Astrocyte (in vitro differentiated cells and primary cell): ENCODE data around the gene TIGAR. TPM values are rescaled to one million over a fixed set of nuclear protein-coding genes. Genes with fewer than 3 reads are reported as not detected.

Experiments
- DNase-seq: peaks from one replicate; pipeline ENCODE4 v3.0.0-alpha.2; 2010; ENCODE audit warnings: low read depth
- FAIRE-seq: peaks from 2 replicates; lab custom pipeline; 2011; peaks lifted over from hg19 to GRCh38; lab: Jason Lieb, UNC
- H2AFZ ChIP-seq: 2 replicates; pipeline ENCODE4 v1.6.0; 2012; ENCODE audit warnings: low read depth, low read length, inconsistent platforms
- H3K27ac ChIP-seq: 2 replicates; pipeline ENCODE4 v1.5.1; 2011; ENCODE audit warnings: low read depth, low read length, inconsistent platforms
- H3K27me3 ChIP-seq: 2 replicates; pipeline ENCODE4 v1.6.0; 2011; ENCODE audit warnings: low read length, inconsistent platforms; ENCODE audit not compliant: insufficient read depth
- H3K36me3 ChIP-seq: 2 replicates; pipeline ENCODE4 v1.5.1; 2011; ENCODE audit warnings: low read length, inconsistent platforms; ENCODE audit not compliant: insufficient read depth
- H3K4me1 ChIP-seq: 2 replicates; pipeline ENCODE4 v1.5.1; 2011; ENCODE audit warnings: low read length, inconsistent platforms; ENCODE audit not compliant: insufficient read depth
- H3K4me2 ChIP-seq: 2 replicates; pipeline ENCODE4 v1.6.0; 2012; ENCODE audit warnings: low read length, inconsistent platforms
- H3K4me3 ChIP-seq: 2 replicates; pipeline ENCODE4 v1.5.1; 2011; ENCODE audit warnings: low read depth, mild to moderate bottlenecking, low read length, inconsistent platforms; ENCODE audit not compliant: insufficient read depth
- H3K79me2 ChIP-seq: 2 replicates; pipeline ENCODE4 v1.6.0; 2012; ENCODE audit warnings: mild to moderate bottlenecking, low read length, inconsistent platforms; ENCODE audit not compliant: insufficient read depth
- H3K9ac ChIP-seq: 2 replicates; pipeline ENCODE4 v1.6.0; 2012; ENCODE audit warnings: mild to moderate bottlenecking, low read length, inconsistent platforms
- H3K9me3 ChIP-seq: 2 replicates; pipeline ENCODE4 v1.5.1; 2012; ENCODE audit warnings: low read depth, mild to moderate bottlenecking, low read length, inconsistent platforms; ENCODE audit not compliant: insufficient read depth
- H4K20me1 ChIP-seq: 2 replicates; pipeline ENCODE4 v1.6.0; 2012; ENCODE audit warnings: low read length, inconsistent platforms; ENCODE audit not compliant: insufficient read depth
- H3K27ac Mint-ChIP-seq: one replicate; pipeline ENCODE4 v1.8.0; 2021; ENCODE audit warnings: mild to moderate bottlenecking, mixed read lengths; ENCODE audit not compliant: unreplicated experiment
- H3K27me3 Mint-ChIP-seq: one replicate; pipeline ENCODE4 v1.8.0; 2021; ENCODE audit warnings: low read depth, mixed read lengths; ENCODE audit not compliant: unreplicated experiment
- H3K36me3 Mint-ChIP-seq: one replicate; pipeline ENCODE4 v1.8.0; 2021; ENCODE audit warnings: low read depth, mixed read lengths; ENCODE audit not compliant: unreplicated experiment
- H3K4me1 Mint-ChIP-seq: one replicate; pipeline ENCODE4 v1.8.0; 2021; ENCODE audit warnings: low read depth, mixed read lengths; ENCODE audit not compliant: unreplicated experiment
- H3K4me3 Mint-ChIP-seq: one replicate; pipeline ENCODE4 v1.8.0; 2021; ENCODE audit warnings: mild to moderate bottlenecking, moderate library complexity, mixed read lengths; ENCODE audit not compliant: unreplicated experiment
- H3K9me3 Mint-ChIP-seq: one replicate; pipeline ENCODE4 v1.8.0; 2021; ENCODE audit warnings: mild to moderate bottlenecking, mixed read lengths; ENCODE audit not compliant: unreplicated experiment
- CTCF ChIP-seq: IDR thresholded peaks from 2 replicates; pipeline ENCODE4 v1.5.1; 2011; ENCODE audit warnings: low read depth, mild to moderate bottlenecking, inconsistent platforms, low read length, moderate library complexity; ENCODE audit not compliant: insufficient read depth
- EZH2 ChIP-seq: IDR thresholded peaks from 2 replicates; pipeline ENCODE4 v1.6.1; 2012; ENCODE audit warnings: mild to moderate bottlenecking, low read length, inconsistent platforms; ENCODE audit not compliant: insufficient read depth
- total RNA-seq: library from RNA; stranded (reverse); gene quantifications from 2 replicates; pipeline ENCODE4 v1.2.1, GENCODE V29; 2021

TIGAR gene
- total RNA-seq, 1 donor from 2014 or later = 91.7 TPM

DNA sequence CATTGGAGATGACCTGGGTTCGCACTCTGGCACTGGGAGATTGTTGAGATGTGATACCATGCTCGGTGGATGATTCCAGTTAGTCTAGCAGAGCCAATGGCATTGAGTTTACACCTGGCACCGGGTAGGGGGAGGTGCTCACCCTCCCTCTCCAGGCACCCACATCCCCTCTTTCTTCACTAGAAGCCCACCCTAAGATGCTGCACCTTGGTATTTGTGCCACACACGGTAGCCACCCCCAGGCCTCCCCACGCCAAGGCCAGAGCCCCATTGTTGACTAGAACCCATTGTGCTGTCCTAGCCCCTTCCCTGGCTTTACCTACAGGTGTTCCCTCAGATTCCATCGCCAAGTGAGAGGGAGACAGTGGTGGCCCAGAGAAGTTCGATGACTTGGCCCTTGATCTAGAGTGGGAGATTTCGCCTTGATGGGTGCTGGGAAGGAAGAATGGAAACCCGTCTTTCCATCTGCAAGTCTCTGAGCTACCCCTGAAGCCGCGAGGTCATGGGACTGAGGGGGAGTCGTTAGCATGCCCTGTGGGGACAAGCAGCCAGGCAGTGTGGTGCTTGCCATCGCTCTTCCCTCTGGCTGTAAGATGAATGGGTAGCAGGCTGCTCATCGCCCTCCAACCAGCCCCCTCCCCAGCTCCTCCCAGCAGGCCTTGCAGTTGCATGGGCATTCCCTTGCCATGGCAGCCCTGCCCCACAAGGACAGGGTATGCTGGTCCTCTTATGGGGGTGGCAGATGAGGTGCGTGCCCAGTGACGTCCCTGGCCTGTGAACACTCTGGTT lies 38.7 kb upstream of the TIGAR start:
- Mint-ChIP-seq H3K27me3 (no peaks in the 10 kb centered on the region), H3K9me3 (no peaks in the 10 kb centered on the region), H3K36me3 (peaks cover 48% of the 10 kb centered on the region), H3K4me3 (no peak overlapping the region), H3K27ac (peak overlapping the region; percentile 51), H3K4me1 (peaks cover 55% of the 10 kb centered on the region)
- Histone ChIP-seq H3K27me3 (peaks cover 16% of the 10 kb centered on the region), H3K4me2 (no peak overlapping the region), H3K4me3 (no peak overlapping the region), H2AFZ (no peak overlapping the region), H3K9me3 (no peaks in the 10 kb centered on the region), H3K4me1 (no peaks in the 10 kb centered on the region), H3K27ac (no peak overlapping the region), H3K79me2 (no peaks in the 10 kb centered on the region), H4K20me1 (peaks cover 30% of the 10 kb centered on the region), H3K9ac (no peak overlapping the region), H3K36me3 (no peaks in the 10 kb centered on the region)
- TF ChIP-seq CTCF = no peak
- no peak for TF ChIP-seq EZH2
- FAIRE-seq = no peak
- DNase-seq = no peak

DNA sequence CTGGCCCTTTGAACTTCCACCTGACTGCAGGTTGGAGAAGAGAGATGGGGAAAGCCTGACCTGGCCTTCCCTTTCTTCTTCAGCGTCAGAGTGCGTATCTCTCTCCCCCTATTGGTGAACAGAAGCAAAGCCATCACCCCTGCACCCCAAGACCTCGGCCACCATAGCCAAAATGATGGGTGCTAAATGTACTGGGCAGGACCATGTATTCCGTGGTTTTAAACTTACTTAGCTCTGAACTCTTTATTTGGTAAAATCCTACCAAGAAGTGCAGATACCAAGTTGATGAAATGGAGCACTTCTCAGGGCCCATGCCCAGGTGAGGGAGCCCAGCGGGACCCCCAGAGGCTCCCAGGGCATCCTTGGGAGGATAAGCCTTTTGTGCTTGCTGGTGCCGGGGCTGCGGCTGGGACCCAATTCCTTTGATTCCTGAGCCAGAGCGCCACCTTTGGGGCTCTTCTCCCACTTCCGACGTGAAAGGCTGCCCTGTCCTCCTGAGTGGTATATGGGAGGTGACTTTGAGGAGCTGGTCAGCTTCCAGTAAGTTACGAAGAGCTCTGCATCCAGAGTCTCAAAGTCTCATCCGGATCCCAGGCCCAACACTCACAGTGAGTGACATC lies 38.0 kb upstream of the TIGAR start:
- no peak overlapping the region for H2AFZ ChIP-seq
- Mint-ChIP-seq H3K9me3 (no peaks in the 10 kb centered on the region), H3K36me3 (peaks cover 51% of the 10 kb centered on the region), H3K4me3 (no peak overlapping the region), H3K27ac (peak overlapping the region; percentile 51), H3K4me1 (peaks cover 55% of the 10 kb centered on the region), H3K27me3 (no peaks in the 10 kb centered on the region)
- TF ChIP-seq EZH2 (no peak), CTCF (no peak)
- peaks cover 11% of the 10 kb centered on the region for H3K27me3 ChIP-seq
- H3K4me3 ChIP-seq = no peak overlapping the region
- H3K27ac ChIP-seq = no peak overlapping the region
- H3K36me3 ChIP-seq = no peaks in the 10 kb centered on the region
- no peaks in the 10 kb centered on the region for H3K79me2 ChIP-seq
- H4K20me1 ChIP-seq = peaks cover 24% of the 10 kb centered on the region
- FAIRE-seq (no peak), DNase-seq (no peak)
- H3K4me2 ChIP-seq = no peak overlapping the region
- no peak overlapping the region for H3K9ac ChIP-seq
- H3K9me3 ChIP-seq = no peaks in the 10 kb centered on the region
- no peaks in the 10 kb centered on the region for H3K4me1 ChIP-seq
